IPS DF 4.7 (cell line): Measurements from ENCODE around the gene POU2AF3.

Experiments
- DNase-seq: peaks from one replicate; pipeline ENCODE4 v3.0.0-alpha.2; 2013; ENCODE audit warnings: low spot score; ENCODE audit errors: extremely low read depth

Gene POU2AF3

DNA sequence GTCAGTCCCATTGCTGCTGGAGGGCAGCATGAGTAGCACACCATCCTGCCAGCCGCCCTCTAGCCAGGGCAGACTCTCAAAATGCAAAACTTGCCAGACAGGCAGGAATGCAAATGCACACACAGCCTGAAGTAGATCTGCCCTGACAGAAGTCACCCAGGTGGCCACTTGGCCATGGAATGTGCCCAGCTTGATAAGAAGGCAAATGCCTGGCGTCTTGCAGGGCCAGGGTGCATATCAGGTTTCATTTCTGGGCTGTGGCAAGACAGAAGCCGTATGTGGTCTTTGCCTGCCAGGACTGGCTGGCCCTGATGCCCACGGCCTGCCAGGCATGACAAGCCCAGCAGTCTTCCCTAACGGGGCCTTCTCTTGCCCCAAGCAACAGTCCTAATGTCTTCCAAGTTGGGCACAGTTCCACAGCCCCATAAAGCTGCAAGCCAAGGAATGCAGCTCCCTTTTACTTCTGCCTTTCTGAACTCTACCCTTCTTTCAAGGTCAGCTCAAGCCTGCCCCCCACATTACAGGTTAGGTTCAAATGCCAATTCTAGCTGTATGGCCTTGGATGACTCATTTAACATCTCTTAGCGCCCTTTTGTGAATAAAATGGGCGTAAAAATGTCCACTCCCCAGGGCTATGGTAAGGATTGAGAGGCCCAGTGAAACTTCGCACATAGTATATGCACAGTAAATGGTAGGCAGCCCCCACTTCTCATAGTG is 29.7 kb downstream of the POU2AF3 start:
- DNase-seq, result no peak

DNA sequence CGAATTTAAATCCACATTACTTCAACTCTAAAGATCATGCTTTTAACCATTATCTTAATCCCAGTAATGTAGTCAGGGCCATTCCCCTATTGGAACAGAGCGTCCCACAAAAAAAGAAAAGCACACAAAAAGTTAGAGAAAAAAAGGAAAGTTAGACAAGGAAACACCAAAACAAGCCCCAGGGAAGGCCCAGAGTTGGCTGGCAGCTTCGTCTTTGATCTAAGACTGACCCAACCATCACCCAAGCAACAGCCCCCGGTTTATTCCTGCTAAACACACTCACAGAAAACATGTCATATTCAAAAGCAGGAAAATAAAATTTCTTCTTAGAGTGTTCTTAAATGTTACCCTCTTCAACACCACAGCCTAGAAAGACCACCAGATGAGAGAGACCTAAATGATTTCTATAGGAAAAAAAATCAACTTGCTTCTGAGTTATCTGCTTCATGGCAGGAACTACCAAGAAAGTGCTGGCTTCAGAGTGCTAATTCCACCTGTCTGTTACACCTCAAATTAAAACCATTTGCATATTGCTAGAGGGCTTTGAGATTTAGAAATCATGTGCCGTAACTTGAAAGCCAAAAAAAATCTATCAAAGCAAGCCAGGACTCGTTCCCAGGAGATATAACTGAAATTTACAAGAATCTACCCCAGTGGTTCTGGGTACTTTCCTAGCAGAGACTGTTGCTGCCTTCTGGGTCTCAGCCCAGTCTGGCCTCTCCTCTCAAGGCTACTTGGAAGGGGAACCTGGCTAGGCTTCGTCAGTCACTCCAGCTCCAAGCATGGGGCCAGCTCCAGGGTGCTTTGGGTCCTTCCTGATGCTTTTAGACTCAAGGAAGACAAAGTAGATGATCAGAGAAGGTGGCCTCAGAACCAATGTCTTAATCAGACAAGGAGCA is 31.2 kb downstream of the POU2AF3 start:
- DNase-seq, result no peak

DNA sequence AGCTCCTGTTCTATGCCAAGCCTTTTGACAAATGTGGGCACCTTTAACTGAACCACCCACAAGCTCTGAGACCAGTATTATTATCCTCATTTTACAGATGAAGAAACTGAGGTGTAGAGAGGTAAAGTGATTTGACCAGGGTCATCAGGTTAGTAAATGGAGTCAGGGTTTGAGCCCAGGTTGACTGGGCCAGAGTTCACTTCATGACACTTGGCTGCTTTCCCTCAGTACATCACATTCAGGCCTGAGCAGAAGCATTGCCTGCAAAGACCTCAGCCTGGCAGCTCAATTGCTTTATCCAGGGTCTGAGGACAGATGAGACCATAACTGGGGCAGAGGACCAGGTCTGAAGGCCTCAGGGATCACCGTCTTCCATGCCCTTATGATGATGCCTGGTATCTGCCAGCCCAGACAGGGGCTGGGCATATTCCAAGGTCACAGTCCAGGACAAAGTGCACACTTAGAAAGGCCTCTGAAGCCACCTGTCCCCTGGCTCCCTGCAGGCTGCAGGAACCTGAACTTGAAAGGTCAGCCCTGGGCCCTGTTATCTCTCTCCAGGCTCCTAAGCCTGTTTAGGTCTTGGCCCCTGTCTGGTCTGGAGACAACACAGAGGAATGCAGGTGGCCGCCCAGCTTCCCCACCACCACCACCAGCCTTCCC is 32.0 kb downstream of the POU2AF3 start:
- no peak for DNase-seq

DNA sequence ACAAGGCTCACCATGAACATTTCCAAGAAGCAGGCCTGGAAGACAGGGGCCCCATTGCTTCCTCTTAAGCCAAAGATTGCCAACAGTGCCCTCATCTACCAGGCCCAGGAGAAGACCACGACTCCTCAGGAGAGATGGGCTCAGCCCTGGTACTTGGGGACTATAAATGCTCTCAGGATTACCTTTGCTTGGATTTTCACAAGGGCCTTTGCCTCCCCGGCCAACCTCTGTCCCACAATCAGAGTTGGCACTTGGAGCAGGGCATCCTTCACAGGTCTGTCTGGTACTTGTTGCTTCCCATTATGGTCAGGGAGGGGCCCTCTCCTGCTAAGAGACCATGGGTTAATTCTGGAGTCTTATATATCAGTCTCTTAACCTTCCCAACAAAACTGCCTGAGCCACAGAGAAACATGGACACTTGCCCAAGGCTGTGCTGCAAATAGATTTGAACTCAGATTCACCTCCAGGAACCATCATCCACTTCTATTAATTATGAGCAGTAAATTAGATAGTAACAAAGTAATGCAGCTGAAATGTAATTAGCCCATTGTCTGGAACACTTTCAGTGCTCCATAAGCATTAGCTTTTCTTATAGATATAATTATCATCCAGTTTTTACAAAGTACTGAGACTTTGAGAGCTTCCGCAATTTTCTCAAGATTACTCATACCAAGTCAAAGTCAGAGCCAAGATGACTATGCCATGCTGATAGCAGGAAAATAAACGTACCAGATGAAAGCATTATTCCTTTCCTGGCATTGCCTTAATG is 33.5 kb downstream of the POU2AF3 start:
- no peak for DNase-seq

DNA sequence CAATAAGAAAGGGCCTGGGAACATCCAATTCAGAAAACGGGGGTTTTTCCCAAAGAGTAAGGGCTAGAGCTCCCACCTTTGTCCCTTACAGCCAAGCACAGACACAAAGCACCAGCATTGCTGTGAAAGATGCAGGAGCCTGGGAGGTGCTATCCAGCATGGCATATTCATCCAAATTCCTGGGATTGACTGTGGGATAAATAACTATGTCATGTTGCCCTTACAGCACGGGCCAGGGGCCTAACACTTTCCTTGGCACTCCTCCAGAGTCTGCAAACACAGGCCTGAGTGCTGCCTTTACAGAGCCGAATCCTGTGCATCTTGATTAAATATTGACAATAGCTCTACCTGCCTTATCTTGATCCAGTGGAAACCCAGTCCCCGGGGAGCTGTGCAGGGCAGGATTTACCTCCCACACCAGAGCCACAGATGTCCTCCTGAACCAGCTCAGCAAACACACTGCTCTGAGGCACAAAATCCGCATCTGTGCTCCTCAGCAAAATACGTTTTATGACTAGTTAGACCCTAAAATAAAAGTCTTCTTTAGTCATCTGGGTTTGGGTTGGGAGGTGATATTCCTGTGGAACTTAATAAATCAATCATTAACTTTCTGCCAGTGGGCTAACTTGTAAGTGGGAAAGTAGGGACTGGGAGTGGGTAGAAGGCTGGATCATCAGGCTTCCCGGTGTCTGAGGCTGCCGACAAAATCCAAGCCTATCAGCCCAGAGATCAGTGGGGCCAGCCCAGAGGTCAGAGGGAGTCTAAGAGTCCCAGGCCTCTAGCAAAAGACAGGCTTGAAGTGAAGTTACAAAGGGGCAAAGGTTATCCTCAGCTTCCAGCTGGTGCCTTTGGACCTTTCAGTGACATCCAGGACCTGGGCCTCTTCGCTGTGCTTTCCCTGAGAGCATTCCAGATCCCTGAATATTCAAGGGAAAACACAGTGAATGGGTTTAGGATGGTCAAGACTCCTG is 36.5 kb downstream of the POU2AF3 start:
- DNase-seq, result no peak

DNA sequence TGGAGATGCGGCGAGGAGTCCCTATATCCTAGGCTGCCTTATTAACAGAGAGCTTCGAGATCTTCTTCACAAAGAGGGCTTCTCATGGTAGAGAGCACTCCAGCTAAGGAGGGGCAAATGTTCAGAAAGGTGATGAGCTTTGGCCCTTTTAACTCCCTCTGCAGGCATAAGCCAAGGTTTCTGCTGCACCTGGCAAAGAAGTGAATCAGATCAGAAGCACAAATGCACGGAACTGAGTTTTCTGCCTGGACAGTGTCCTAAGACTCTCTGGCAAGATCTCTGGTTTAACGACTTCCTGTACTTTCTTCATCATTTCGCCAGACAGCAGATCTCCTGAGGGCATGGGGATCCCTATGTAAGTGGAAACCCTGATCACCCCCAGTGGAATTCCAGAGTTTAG is 37.2 kb downstream of the POU2AF3 start:
- DNase-seq, result no peak

DNA sequence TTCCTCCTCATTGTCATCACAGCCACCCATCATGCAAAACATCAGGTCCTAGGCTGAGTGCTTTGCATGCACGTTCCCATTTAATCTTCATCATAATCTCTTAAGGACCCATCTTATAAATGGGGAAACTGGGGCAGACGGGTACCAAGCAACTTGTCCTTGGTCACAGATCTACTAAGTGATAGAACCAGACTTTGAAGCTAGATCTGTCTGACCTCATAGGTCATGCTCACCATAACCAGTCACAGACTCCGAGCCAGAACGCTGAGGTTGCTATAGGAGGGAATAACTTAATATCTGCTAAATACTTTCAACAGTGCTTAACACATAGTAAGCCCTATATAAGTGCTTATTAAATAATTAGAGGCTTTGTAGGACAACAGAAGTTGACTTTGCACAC is 37.7 kb downstream of the POU2AF3 start:
- no peak for DNase-seq

DNA sequence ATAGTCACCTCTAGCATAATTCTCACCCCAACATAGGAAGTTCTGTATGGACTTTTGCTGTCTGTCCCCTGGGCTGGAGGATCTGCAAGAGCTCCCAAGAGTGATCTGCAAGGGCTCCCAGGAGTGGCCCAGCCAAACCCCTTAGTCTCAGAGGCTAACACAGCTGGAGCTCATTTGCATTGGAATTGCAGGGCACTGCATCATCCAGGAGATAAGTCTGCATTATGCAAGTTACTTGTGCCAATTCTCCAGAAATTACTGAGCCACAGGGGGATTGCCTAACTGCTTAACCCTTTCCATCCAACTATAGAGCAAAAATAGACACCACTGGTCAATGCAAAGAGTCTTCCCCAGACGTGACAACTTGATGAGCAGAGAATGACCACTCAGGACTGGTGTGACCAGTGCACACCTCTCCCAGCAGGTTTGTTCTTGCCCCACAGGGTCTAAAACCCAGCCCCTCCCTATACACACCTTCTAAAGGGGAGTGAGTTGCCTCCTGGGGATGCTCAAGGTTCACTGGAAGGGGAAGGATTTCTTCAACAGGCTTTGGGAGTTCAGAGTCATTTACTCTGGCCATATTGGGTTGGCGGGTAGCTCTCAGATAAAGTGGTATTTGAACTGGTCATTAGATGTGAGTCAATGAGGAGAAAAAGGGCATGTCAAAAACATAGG is 38.4 kb downstream of the POU2AF3 start:
- DNase-seq, result no peak

DNA sequence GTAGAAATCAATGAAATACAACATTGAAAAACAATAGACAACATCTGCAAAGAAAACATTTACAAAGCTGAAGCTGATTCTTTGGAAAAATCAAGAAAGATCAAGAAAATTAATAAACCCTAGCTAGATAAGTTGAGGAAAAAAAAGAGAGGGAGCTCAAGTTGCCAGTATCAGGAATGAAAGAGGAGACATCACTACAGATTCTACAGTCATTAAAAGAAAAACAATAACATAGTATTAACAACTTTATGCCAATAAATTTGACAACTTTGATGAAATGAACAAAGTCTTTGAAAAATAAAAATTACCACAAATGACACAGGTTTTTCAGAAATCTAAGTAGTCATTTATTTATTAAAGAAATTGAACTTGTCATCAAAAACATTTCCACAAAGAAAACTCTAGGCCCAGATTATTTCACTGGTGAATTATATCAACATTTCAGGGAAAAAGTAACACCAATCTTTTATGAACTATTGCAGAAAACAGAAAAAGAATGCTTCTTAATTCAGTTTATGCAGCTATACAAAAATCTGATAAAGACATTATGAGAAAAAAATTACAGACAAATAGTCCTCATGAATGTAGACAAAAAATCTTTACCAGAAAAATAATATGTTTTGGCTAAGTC is 41.5 kb downstream of the POU2AF3 start:
- DNase-seq, result no peak

DNA sequence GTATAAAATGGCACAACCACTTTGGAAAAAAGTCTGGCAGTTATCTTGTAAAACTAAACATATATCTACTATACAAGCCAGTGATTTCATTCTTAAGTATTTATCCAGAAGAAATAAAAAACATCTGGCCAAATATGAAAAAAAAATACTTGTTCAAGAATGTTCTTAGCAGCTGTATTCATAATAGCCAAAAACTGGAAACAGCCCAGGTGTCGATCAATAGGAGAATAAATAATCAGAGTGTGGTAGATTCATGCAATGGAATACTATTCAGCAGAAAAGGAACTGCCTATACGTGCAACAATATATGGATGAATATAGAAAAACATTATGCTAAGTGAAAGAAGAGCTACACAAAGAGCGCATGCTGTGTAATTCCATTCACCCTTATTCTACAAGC is 44.0 kb downstream of the POU2AF3 start:
- DNase-seq, result no peak

DNA sequence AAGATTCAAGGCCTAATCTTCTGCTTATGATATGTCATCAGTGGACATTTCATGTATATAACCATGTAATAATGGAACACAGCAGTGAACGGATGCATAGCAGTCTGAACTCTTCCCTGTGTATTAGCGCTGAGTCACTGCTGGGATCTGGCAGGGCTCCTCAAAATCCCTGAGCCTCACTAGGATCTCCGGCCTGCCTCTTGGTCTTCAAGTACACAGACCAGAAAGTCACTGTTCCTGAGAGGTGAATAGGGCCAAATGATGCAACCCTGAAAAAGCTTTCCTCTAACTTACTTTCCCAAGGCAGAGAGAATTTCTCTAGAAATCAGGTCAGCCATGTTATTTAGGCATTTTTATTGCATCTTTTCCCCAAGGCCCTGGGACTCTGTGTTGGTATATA is 45.7 kb downstream of the POU2AF3 start:
- DNase-seq, result no peak

DNA sequence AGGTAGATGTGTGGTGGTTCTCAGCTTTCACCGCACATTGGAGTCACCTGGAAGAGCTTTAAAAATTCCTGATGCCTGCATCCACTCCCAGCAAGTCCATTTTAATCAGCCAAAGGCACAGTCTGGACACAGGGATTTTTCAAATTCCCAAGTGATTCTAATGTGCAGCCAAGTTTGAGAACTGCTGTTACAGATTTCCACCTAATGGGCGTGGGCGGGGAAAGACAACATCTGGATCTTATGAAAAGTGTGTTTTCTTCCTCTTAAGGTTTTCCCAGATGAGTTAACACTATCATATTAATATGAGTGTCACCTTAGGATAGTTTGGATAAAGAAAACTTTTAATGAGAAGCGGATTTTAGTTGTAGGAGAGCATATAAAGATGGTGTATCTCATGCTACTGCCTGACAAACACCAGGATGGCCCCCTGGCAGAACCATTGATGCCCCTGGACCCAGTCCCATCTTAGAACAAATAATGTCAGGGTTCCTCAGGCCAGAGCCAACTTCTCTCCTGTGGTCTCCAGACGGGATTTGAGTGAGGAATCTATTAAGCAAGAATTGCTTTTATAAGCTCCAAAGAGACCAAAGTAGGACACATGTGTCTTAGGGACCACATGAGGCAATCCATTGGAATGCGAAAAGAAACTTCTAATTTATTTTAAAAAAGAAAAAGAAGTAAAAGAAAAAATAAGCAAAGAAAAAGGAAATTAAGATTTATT is 48.8 kb downstream of the POU2AF3 start:
- no peak for DNase-seq

DNA sequence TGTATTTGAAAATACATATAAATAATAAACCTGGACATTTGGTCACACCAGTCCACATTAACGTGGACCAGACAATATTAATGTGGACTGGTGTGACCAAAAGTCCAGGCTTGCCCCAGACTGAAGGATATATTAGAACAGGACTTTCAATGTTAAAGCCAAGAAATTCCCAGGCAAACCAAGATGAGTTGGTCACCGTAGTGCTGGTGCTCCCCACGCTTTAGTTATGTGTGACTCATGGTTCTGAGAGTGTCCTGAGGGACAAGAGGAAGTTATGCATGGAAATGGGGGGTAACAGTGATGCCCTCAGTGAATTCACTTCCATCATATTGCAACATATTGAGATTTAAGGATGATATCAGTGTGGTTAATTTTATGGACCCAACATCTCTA is 49.4 kb downstream of the POU2AF3 start:
- DNase-seq, result no peak

DNA sequence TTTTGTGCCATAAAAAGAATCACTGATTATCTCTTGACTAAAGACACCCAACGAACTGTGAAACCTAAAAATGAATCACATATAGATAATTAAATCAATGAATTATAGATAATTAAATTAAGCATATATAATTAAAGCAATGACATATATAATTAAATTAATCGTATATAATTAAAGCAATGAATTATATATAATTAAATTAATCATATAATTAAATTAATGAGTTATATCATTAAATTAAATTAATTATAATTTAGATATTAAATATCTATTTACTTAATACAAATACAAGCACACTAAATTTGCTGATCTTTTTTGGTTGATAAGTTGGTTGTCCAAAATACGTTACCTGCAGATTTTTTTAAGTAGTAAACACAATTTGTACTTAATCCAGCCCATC is 49.8 kb downstream of the POU2AF3 start:
- DNase-seq, result no peak

DNA sequence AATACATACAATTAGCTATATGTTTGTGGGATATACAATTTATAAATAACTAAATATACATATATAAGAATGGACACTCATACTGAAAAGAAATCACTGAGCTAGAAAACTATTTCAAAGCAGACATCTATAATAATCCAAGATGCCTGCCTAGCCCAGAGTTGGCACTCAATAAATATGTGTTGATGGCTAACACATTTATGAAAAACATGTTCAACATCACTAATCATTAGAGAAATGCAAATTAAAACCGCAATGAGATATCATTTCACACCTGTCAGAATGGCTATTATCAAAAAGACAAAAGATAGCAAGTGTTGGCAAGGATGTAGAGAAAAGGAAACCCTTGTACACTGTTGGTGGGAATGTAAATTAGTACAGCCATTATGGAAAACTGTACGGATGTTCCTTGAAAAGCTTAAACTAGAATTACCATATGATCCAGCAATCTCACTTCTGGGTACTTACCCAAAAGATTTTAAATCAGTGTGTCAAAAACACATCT is 50.9 kb downstream of the POU2AF3 start:
- DNase-seq, result no peak

DNA sequence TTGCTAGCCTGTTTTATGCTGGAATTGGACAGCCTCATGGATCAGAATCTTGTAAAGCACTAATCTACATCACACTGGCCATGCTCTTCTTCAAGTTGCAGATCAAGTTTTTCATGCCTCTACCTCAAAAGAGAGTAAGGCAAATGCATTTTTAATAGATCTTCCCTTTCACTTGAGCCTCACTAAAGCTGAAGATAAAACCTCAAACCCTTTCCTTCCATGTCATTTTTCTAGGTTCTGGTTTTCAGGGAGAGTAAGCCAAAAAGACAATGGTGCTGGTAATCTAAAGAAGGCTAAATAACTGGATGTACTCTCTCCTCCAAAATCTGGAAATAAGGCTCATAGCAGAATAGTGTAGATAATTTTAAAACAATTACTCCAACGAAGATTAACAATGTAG is 52.5 kb downstream of the POU2AF3 start:
- DNase-seq, result no peak

DNA sequence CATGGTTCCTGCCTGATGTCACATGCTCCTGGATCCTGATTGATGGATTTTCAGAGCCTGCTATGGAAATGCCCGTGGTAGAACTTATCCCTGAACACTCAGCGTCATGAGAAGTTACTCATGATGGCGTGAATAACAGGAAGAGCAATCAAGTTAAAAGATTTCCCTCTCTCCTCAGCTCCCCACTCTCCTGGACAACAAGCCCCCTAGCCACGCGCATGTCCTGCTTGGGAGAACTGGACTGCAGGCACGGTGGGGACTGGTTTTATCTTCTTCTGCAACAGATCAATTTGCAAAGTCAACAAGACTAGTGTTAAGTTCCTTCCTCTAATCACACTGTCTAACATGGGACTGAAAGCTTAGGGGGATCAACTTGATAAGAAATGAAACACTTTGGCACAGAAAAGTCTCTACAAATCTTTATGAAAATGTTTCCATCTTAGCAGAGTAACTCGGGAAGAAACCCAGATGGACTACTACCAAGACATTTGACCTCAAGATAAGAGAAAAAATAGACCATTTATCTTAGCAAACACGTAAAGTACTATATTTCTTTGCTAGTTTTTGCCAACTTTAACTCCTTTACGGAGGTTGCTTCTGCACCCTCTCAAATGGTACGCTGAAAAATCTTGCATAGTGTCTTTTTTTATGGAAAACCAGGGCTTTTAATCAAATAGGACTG is 53.2 kb downstream of the POU2AF3 start:
- DNase-seq, result no peak

DNA sequence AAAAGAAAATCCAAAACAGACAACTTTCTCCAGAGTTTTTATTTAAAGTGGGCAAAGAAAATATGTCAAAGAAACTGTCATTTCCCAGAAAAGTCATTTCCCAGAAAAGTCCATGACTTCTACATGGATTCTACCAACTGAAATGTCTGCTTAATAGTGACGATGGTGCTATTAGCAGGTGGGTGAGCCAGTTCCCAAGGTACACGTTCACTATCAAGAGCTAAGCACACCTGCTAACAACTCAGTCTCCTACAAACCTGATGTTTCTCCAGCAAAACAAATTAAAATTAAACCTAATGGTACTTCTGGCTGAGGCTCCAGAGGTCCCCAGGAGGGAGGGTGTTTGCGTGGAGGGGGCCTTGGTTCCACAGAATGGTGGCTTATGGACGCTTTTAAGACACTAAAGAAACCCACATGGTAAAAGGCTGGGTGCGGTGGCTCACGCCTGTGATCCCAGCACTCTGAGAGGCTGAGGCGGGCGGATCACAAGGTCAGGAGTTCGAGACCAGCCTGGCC is 53.9 kb downstream of the POU2AF3 start:
- DNase-seq, result no peak
